GM19463 (cell line): ENCODE data around the gene PER2.
"Not testable (repeated sequence)": the region's sequence is repeated elsewhere in the genome, so short reads cannot be mapped to it uniquely, and the experiment has no call there.

Experiments
- ATAC-seq: cut with Tn5 transposase; IDR thresholded peaks from one replicate; pipeline ENCODE4 v1.9.1; 2021; ENCODE audit warnings: mild to moderate bottlenecking, moderate library complexity; ENCODE audit not compliant: unreplicated experiment

PER2 gene

DNA sequence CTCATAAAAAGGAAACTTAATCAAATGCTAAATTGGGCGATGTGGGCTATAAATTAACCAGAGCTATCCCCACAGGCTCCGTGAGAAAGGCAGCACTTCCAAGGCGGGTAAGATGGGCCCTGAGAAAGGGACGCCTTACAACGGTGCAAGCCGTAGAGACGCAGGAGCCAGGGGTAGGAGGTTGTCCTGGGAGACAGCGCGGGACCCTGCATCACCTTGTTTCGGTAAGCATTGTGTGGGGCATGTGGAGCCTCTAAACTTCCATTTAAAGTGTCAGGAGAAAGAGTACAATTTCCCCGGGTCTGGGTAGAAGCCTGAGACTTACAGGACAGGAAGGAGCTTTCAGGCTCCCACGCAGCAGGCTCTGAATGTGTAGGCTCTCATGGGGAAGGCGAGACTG lies 1.2 kb upstream of the PER2 start:
- ATAC-seq, result no peak

DNA sequence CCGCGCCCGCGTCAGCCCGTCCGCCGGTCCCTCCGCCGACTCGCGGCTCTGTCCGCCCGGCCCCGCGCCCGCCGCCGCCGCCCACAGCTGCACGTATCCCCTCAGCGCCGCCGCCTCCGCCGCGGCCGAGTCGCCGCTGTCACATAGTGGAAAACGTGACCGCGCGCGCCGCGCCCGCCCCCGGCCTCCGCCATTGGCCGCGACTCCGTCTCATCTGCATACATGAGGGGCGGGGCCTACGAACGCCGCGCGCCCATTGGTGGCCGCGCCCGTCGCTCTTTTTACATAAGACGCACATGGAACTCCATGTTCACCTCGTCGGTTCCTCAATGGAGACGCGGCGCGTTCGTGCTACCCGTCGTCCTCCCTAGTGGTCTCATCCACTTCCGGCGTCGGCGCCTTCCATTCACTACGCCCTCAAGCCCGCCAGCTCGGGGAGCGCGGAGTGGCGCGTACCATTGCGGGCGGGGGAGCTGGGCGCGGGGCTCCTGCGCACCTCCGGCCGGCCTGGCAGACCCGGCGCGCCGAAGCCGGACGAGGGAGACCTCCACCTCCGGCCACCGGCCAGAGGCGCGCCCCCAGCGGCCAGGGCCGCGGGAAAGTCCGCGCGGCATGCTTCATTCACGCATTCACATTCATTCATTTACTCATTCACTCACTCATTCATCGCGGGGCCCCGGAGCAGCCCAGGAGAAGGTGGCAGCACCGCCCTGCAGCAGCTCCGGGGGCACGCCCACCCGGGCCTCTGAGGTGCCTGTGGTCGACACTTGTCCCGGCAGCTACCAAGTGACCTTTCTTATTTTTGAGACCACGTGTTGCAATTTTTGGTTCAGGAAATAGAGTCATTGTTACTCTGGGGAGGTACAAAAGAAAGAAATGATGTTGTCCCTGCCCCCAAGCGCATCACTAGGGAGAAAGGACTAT lies 502 bp upstream of the PER2 start:
- peak; percentile 85 for ATAC-seq

DNA sequence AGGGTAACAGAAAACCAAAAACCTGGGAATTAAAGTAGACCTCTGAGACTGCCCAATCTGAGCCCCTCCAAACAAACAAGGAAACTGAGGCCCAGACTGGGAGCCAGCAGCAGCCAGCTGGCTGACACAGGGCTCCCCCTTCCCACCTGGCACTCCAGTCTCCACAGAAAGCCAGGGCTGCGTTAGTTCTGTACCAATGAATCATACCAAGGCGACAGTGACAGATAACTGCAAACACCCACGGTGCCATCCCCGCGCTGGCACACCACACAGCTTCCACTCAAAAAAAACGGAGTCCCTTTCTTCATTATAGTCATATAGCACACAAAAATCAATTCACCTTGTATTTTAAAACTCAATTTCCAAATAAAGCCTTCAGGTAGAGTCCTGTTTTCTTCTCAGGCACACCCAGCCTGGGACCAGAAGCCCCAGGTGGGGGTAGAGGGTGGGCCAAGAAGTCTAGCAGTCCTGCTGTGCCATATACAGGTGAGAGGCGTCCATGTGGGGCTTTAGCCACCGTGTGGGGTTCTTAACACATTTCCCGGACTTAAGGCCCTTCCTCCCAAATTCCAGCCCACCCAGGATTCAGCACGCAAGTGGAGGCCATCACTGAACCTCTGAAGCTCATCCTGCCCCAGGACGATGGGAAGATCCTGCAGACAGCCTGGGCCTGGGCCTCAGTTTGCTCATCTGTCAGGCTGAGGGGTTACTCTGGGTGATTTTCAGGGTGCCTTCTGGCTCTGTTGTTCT lies 1.2 kb downstream of the PER2 start:
- no peak for ATAC-seq

DNA sequence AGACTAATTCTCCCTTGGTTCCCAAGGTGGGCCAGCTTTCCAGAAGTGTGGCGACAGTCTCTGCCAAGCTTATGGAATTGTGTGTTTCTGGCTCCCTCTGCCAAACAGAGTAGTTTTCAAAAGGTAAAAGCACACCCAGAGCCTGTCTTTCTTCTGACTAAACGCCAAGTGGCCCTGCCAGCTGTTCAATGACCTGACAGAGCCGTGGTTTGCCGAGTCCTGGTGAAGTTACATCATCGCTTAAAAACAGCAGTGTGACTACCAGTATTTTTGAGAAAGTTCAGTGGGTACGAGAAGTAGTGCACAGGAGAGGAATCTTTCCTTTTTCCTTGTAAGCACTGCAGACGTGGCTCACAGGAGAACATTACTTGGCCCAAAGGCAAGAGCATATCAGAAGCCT lies 1.9 kb downstream of the PER2 start:
- ATAC-seq, result no peak

DNA sequence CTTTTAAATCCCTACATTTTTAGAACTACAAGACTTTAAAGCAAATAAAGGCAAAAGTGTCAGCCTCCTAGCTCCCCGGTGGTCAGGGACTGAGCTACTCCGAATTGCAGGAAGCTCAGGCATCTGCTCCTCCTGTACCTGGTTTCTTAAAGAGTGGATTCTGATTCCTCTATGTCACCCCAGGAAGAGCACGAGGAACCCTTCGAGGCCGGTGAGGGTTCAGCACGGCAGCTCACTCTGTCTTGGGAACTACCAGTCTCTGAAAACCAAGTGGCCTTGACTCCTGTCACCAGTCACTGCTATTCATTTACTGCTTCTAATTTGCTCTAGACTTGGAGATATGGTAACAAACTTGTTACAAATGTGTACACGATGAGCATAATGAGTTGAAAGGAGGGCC lies 2.3 kb downstream of the PER2 start:
- ATAC-seq, result no peak

DNA sequence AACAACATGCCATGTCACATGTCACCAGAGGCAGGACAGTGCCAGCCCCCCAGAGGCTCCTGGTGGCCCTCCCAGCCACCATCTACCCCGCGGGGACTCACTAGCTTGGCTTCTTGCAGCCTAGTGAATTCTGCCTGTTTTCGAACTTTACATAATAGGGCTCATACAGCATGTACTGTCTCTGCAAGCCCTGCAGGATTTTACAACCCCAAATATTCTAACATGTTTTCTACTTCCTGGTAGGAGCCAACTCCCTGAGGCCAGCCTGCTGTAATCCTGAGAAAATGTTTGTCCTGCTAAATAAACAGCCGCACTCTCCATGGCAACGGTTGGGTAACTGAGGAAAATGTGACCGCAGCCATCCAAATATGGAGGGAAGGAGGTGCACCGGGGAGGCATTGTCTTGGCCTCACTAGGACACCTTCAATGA lies 2.7 kb downstream of the PER2 start:
- ATAC-seq, result no peak

DNA sequence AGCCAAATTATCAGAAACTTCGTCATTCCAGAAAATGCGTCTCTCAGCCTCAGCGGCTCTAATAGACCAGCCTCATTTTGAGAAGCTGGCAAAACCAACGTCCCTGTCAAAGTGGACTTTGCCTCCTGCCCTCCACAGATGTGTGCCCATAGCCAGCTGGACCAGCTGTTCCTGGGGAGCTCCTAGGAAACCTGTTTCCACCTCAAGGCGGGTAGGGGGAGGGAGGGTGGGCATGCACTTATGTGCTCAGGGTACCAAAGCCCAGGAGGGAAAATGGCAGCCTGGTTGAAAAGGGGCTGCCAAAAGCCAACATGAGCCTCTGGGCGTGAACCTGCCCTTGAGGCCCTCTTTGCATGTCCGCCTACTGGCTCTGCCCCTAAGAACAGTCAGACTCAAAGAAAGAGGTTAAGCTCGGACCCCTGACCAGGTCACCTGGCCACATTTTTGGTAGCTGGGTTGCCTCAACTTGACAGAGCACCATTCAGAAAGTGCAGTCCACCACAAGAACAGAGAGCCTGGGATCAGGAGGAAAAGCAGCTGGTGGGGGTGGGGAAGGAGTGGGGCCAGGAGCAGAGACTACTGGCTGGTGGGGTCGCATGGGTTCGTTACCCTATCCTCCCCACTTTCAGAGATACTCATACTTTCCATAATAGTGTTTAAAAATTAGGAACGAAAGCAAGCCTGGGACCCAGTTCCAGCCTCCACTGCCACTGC lies 3.5 kb downstream of the PER2 start:
- ATAC-seq, result no peak

DNA sequence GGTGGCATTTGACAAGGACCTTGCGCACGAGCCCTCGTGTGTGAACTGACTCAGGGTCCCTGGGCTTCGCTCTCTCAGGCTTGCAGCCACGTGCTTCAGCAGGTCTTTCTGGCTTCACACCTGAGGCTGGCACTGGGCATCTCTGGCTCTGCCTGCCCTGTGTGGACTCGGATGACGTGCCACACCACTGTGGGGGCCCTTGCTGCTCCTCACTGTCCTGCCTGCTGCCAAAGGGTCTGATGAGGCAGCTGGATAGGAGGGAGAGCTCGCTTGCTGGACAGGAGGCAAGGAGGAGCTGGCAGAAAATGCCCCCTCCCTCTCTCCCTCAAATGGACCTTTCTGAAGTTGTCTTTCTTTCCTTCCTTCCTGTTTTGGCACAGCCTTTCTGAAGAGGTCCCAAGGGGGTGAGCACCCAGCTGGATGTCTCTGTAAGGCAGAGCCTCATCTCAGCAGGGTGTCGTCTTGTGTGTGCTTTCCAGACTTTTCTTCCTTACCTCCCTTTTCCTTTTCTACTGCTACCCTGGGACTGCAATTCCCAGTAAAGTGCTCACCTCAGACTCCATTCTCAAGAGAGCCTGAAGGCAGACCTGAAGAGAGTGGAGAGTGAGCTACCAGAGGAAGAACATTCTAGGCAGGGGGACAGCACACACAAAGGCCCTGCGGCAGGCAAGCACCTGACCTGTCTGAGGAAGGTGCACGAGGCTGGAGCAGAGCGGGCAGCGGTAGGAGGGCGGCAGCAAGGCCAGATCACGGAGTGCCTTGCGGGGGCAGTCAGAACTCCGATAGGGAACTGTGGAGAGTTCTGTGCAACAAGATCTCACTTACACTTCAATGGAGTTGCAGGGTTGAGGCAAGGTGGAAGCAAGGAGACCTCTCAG lies 5.3 kb downstream of the PER2 start:
- ATAC-seq, result no peak

DNA sequence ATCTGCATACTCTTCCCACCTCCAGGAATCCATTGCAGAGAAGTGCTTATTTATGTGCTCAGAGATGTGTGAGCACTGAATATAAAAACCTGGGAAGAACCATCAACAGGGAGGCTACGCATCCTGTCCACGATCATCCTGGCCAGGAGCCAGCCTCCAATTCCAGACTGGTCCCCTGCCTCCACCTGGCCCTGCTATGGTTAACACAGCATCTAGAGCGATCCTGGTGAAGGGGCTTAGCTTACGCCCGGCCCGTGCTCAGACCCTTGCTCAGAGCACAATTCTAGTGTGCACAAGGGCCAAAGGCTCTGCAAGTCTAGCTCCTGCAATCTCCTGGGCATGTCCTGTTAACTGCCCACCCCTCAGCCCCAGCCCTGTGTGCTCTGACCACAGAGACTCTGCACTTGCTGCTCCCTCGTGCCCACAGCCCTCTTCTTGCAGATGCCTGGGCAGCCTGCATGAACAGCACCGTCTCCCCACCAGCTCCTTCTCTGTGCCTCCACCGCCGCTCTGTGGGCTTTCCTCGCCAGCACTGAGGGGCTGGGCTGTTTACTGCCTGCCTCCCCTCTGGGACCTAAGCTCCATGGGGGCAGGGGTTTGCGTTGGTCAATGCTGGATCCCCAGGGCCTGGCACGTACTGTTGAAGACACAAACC lies 6.5 kb downstream of the PER2 start:
- ATAC-seq, result no peak

DNA sequence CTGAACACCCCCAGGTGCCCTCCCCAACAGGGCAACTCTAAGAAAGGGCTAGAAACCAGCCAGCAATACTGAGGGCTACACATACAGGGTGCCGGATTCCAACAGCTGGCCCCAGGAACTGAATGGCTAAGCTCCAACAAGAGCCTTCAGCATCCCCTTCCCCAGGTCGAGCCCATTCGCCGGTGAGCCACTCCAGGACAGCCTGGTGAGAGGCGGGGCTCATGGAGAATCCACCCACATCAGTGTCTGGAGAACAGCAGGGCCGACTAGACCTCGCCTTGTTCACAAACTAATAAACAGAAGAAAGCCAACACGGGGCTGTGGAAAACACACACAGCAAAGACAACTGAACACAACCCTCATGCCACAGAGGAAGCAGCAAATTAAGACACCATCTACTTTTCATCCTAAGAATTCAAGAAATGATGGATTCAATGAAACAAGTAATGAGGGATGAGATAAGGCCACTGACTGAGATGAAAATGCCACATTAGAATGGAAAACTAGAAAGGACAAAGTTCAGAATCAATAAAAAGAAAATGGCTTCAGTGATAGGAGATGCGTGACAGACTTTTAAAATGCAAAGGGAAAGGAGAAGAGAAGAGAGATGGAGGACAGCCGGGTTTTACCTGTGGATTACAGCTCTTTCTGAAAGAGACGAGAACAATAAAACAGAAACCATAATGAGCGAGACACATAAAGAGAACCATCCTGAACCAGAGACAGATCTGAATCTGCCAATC lies 8.2 kb downstream of the PER2 start:
- no peak for ATAC-seq

DNA sequence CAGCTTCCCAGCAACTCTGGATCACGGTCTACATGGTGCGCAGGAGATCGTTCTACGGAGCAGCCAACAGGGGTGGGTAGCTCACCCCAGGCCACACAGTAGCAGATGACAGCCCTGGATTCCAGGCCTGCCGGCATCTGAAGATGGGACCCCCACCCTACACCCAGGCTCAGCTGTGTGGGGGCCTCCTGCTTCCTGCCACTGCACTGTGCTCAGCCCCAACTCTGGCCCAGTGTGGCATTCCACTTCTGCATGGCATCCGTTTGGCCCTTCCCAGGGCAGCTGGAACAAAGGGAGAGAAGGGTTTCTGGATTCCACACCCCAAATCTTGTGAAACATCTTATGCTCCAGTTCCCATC lies 9.1 kb downstream of the PER2 start:
- no peak for ATAC-seq

DNA sequence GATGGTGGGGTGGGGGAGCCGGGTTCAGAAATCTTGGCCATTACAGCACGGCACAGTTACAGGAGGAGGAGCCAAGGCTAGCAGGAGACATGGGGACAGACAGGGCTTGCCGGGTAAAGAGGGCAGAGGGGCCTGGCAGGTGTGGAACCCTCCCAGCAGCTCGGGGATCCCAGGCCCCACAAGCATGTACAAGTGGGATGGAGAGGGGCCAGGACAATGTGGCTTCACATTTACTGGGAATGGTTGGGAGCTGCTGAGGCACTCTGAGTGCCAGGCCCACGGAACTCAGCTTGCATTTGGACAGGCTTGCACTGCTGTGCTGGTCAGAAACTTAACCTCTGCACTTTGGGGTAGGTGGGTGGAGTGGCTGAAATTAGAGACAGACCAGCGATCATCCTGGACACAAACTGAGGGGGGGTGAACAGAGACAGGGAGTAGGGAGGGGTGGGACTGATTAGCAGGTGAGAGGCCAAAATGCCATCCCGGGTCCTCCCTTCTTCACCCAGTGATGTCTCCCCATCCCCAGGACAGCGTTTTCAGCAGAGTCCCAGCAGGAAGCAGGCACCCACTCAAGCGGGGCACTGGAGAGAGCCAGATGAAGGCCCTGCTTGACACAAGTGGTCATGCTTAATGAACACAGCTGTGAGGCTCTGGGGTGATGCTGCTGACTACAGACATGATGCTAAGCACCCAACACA lies 9.6 kb downstream of the PER2 start:
- ATAC-seq, result no peak

DNA sequence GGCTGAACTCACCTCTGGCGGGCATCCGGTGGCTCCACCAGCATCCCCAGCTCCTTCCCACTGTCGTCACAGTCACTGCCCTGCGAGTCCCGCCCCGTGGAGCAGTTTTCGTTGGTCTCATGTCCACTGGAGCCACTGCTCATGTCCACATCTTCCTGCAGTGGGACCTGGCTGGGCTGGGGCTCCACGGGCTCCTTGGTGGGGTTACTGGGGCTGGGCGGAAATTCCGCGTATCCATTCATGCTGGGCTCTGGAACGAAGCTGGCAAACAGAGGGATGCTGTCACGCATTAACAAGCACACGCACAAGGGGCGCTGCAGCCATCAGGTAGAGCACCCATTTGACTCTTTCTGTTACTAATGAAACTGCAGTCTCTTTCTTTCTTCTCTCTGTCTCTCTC lies 10.7 kb downstream of the PER2 start:
- no peak for ATAC-seq

DNA sequence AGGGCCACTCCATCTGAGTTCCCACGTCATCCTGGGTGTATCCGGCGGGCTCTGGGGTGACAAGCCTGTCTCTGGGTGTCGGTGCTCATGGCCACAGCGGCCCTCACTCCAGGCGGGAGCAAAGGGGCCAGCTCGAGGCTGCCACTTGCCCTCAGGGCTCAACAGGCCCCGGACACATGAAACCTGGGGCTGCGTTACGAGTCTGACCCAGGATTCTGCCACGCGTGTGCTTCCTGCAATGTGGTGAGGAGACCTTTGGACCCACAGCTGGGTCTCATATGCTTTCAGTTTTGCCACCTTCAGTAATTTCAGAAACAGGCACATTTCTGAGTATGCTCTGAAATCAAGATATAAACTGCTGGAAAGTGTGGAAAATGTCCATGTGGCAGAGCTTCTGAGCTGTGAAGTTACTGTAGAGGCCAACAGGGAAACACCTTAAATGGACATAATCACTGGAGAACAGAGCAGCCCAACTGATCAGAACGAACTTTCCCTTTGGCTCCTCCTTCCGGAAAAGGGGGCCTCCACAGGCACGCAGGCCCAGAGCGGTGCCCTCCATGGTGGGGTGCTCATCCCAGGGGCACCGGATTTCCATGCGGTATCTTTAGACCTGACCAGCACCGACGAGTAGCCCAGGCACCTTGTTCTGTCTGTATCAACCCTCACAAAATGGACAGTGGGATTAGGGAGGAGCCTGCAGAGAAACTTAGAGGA lies 14.1 kb downstream of the PER2 start:
- no peak for ATAC-seq

DNA sequence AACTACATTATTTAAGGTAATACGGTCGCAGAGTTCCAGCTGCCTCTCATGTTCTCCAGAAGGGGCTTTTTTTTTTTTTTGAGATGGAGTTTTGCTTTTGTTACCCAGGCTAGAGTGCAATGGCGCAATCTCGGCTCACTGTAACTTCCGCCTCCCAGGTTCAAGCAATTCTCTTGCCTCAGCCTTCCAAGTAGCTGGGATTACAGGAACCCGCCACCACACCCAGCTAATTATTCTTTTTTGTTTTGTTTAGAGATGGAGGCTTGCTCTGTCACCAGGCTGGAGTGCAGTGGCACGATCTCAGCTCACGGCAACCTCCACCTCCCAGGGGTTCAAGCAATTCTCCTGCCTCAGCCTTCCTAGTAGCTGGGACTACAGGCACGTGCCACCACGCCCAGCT lies 15.0 kb downstream of the PER2 start:
- not testable (repeated sequence) for ATAC-seq

DNA sequence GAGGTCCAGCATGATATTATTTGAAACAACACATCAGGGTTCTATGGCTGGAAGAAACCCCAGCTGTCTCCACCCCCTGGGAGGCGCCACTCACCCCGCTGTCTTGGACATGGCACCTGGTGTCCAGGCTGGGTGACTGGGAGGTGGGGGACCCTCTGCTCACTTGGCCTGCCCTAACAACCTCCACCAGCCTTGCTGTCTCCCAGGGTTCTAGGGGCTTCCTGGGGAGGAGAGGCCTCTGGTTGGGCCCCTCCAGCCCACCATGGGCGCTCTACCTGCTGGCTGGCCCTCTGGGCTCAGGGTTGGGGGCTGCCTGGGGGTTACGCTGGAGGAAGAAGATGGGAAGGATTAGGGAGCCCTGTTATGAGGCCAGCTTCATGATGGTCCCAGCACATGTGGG lies 16.3 kb downstream of the PER2 start:
- no peak for ATAC-seq

DNA sequence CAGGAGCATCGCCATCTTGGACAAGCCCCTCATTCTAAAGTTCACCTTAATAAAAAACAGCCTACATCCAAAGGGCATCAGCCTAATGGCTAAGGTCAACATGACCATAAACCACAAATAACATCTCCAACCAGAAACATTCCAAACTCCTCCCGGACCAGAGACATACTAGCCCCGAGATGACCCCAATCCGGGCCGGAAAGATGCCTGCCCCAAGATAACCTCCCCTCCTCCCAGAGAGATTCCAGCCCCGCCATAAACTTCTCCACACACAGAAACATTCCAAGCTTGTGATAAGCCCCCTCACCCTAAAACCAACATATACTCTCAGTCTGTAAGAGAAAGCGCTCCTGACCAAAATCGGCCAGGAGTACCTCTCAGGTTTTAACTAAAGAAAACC lies 16.7 kb downstream of the PER2 start:
- not testable (repeated sequence) for ATAC-seq

DNA sequence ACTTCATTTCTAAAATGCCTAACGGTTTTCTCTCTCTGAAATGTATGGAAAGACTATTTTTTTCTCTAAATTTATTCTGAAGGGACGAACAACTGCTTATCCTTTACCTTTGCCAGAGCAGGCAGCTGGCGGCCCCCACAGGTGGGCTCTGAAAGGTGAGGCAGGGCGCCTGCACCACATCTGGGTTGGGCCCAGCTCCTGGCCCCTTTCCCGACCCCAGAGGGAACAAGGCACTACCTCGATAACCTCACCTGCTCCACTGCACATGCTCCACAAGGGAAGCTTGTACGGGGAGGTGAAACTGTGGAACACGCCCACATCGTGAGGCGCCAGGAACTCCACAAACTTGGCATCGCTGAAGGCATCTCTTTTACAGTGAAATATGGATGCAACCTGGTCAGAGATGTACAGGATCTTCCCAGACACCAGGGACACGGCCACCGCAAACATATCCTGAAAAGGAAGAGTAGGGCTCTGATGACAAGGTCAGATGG lies 17.3 kb downstream of the PER2 start:
- ATAC-seq, result no peak
